HT-29 (cell line): Measurements from ENCODE around the gene SCOC. TPM values are rescaled to one million over a fixed set of nuclear protein-coding genes. Genes with fewer than 3 reads are reported as not detected.

Experiments used
- DNase-seq: peaks from one replicate; pipeline ENCODE4 v3.0.0-alpha.2; 2015; ENCODE audit warnings: low spot score
- total RNA-seq: library from RNA; depleted of rRNA; stranded (reverse); fragments of >200 nt; shearing (Covaris generic); gene quantifications from 2 replicates; pipeline ENCODE4 v1.2.3, GENCODE V29; 2014; rRNA removed

The SCOC gene
- 9.5 and 10.8 TPM in 2 replicates for total RNA-seq

GRCh38 chr4:140373328-140374129 lies at the start of gene SCOC:
SCOC (plus strand) TSS chr4:140373646; CDS start chr4:140379171, 5,525 bp downstream.
- DNase-seq, result peak; percentile 99

GRCh38 chr4:140326395-140326993 lies 47.0 kb upstream of the SCOC start:
- DNase-seq, result peak; percentile 63

- DNase-seq, result peak; percentile 63
Observed at GRCh38 chr4:140330311-140330900, 43.0 kb upstream of the SCOC start.

GRCh38 chr4:140331245-140331644 lies 42.2 kb upstream of the SCOC start:
- no peak for DNase-seq

- no peak for DNase-seq
Observed at GRCh38 chr4:140331876-140332275, 41.6 kb upstream of the SCOC start.

GRCh38 chr4:140332734-140333133 lies 40.7 kb upstream of the SCOC start:
- no peak for DNase-seq

- DNase-seq, result no peak
Observed at GRCh38 chr4:140333523-140333922, 39.9 kb upstream of the SCOC start.

GRCh38 chr4:140335076-140335475 lies 38.4 kb upstream of the SCOC start:
- DNase-seq, result no peak

GRCh38 chr4:140336730-140337129 lies 36.7 kb upstream of the SCOC start:
- DNase-seq, result no peak

GRCh38 chr4:140342620-140343019 lies 30.8 kb upstream of the SCOC start:
- DNase-seq, result no peak

- DNase-seq, result peak; percentile 96
Observed at GRCh38 chr4:140343303-140343702, 30.1 kb upstream of the SCOC start.

- no peak for DNase-seq
Observed at GRCh38 chr4:140344101-140344500, 29.3 kb upstream of the SCOC start.

GRCh38 chr4:140344621-140345020 lies 28.8 kb upstream of the SCOC start:
- no peak for DNase-seq

- DNase-seq, result no peak
Observed at GRCh38 chr4:140346136-140346535, 27.3 kb upstream of the SCOC start.

GRCh38 chr4:140349816-140350215 lies 23.6 kb upstream of the SCOC start:
- no peak for DNase-seq

GRCh38 chr4:140351093-140352075 lies 22.1 kb upstream of the SCOC start:
- no peak for DNase-seq

- no peak for DNase-seq
Observed at GRCh38 chr4:140353786-140354185, 19.7 kb upstream of the SCOC start.

- DNase-seq, result no peak
Observed at GRCh38 chr4:140355288-140355687, 18.2 kb upstream of the SCOC start.

GRCh38 chr4:140357868-140358267 lies 15.6 kb upstream of the SCOC start:
- no peak for DNase-seq

GRCh38 chr4:140358281-140358680 lies 15.2 kb upstream of the SCOC start:
- DNase-seq, result no peak
